ENCODE data around the gene C2orf80.
"Not testable (repeated sequence)": the region's sequence is repeated elsewhere in the genome, so short reads cannot be mapped to it uniquely, and the experiment has no call there.

The C2orf80 gene

GRCh38 chr2:208130712-208131110 is 59.1 kb downstream of the C2orf80 start:
- Histone ChIP-seq H3K27me3 (ENCODE audit: control insufficient read depth, insufficient read depth, low read length) (no peaks in the 10 kb centered on the region), H3K9me3 (ENCODE audit: control insufficient read depth, insufficient read depth, low read depth, low read length) (no peaks in the 10 kb centered on the region), H3K36me3 (ENCODE audit: control insufficient read depth, insufficient read depth, low read length) (no peaks in the 10 kb centered on the region), H3K27ac (ENCODE audit: low read depth, low read length) (no peak overlapping the region), H3K4me3 (ENCODE audit: low read depth, low read length) (no peak overlapping the region), H3K4me1 (ENCODE audit: control insufficient read depth, insufficient read depth, low read length) (no peaks in the 10 kb centered on the region), H3K9ac (ENCODE audit: low read length) (no peak overlapping the region)

DNA sequence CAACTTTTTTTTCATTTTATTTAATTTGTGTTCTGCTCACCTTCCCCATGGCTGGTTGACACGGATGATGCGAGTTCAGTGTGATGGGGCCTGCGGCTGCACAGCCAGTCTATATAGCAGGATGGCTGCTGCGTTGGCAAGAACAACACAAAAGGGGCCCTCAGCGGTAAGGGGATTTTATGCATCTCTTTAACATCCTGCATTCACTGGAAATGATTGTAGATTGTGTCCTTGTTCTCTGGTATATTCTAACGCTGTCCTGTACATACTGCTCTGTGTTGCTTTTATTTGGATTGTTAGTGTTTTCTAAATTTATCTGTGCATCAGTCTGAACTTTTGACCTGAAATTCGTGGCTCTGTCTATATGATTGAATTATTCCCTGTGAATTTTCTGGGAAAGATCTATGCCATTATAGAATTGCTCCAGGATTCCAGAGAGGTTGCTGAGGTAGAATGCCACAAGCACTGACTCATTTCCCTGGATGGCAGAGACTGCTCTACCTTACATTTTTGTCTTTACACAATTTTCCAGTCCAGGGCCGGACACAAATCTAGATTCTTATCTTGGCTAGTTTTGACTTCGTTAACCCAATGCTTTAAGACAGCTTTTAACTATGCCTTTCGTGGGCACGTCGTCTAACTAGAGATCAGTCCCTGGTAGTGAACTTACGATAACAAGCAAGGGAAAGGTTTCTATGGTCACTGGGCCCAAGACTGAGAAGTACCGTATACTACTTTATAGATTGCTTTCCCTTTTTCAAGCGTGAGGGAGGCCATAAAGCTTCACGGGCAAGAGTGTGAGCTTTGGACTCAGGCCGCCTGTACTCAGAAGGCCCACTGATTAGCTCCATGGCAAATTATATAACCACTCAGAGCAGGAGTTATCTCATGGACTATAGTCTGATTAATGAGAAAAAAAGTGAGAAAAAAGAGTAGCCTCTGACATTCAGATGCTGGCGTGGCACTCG is 59.8 kb downstream of the C2orf80 start, which contains the start of gene CRYGC:
TSS of gene CRYGC (minus strand) at position 85 of the 968 bp plus-strand sequence. CDS start at position 49, 36 bp downstream.
- Histone ChIP-seq H3K27ac (ENCODE audit: low read depth, low read length) (no peak within 1 kb of the TSS), H3K4me3 (ENCODE audit: low read depth, low read length) (no peak within 1 kb of the TSS), H3K9ac (ENCODE audit: low read length) (no peak within 1 kb of the TSS)

GRCh38 chr2:208128136-208128535 is 61.7 kb downstream of the C2orf80 start:
- Histone ChIP-seq H3K36me3 (ENCODE audit: control insufficient read depth, insufficient read depth, low read length) (no peaks in the 10 kb centered on the region), H3K27me3 (ENCODE audit: control insufficient read depth, insufficient read depth, low read length) (no peaks in the 10 kb centered on the region), H3K9me3 (ENCODE audit: control insufficient read depth, insufficient read depth, low read depth, low read length) (no peaks in the 10 kb centered on the region), H3K4me1 (ENCODE audit: control insufficient read depth, insufficient read depth, low read length) (no peaks in the 10 kb centered on the region), H3K4me3 (ENCODE audit: low read depth, low read length) (no peak overlapping the region), H3K9ac (ENCODE audit: low read length) (no peak overlapping the region), H3K27ac (ENCODE audit: low read depth, low read length) (no peak overlapping the region)

More for the DNA sequence above, 59.8 kb downstream of the C2orf80 start, which contains the start of gene CRYGC:
- H3K27me3 ChIP-seq (ENCODE audit: control insufficient read depth, insufficient read depth, low read length) = no peaks in the 10 kb centered on the region
- no peaks in the 10 kb centered on the region for H3K36me3 ChIP-seq (ENCODE audit: control insufficient read depth, insufficient read depth, low read length)
- no peaks in the 10 kb centered on the region for H3K4me1 ChIP-seq (ENCODE audit: control insufficient read depth, insufficient read depth, low read length)
- no peaks in the 10 kb centered on the region for H3K9me3 ChIP-seq (ENCODE audit: control insufficient read depth, insufficient read depth, low read depth, low read length)

- Histone ChIP-seq H3K4me3 (ENCODE audit: low read depth, low read length) (no peak overlapping the region), H3K27ac (ENCODE audit: low read depth, low read length) (no peak overlapping the region), H3K36me3 (ENCODE audit: control insufficient read depth, insufficient read depth, low read length) (no peaks in the 10 kb centered on the region), H3K9me3 (ENCODE audit: control insufficient read depth, insufficient read depth, low read depth, low read length) (no peaks in the 10 kb centered on the region), H3K4me1 (ENCODE audit: control insufficient read depth, insufficient read depth, low read length) (no peaks in the 10 kb centered on the region), H3K27me3 (ENCODE audit: control insufficient read depth, insufficient read depth, low read length) (no peaks in the 10 kb centered on the region), H3K9ac (ENCODE audit: low read length) (no peak overlapping the region)
Measured at GRCh38 chr2:208127090-208127489, 62.7 kb downstream of the C2orf80 start.

GRCh38 chr2:208125251-208125650 is 64.6 kb downstream of the C2orf80 start:
- Histone ChIP-seq H3K27ac (ENCODE audit: low read depth, low read length) (no peak overlapping the region), H3K27me3 (ENCODE audit: control insufficient read depth, insufficient read depth, low read length) (no peaks in the 10 kb centered on the region), H3K4me1 (ENCODE audit: control insufficient read depth, insufficient read depth, low read length) (no peaks in the 10 kb centered on the region), H3K4me3 (ENCODE audit: low read depth, low read length) (no peak overlapping the region), H3K9ac (ENCODE audit: low read length) (no peak overlapping the region), H3K9me3 (ENCODE audit: control insufficient read depth, insufficient read depth, low read depth, low read length) (no peaks in the 10 kb centered on the region), H3K36me3 (ENCODE audit: control insufficient read depth, insufficient read depth, low read length) (no peaks in the 10 kb centered on the region)

GRCh38 chr2:208124013-208124715 is 65.7 kb downstream of the C2orf80 start, which contains the start of gene CRYGD:
Gene CRYGD, minus strand, starts transcription at chr2:208124524. Its CDS starts 51 bp downstream, at chr2:208124473.
- H3K9ac ChIP-seq (ENCODE audit: low read length); H3K9me3 ChIP-seq (ENCODE audit: control insufficient read depth, insufficient read depth, low read depth, low read length); H3K27ac ChIP-seq (ENCODE audit: low read depth, low read length); H3K4me1 ChIP-seq (ENCODE audit: control insufficient read depth, insufficient read depth, low read length); H3K27me3 ChIP-seq (ENCODE audit: control insufficient read depth, insufficient read depth, low read length); H3K36me3 ChIP-seq (ENCODE audit: control insufficient read depth, insufficient read depth, low read length): not testable (repeated sequence)
- peak within 1 kb of the TSS; percentile 38; the same call in 1 of the 2 replicates for H3K4me3 ChIP-seq (ENCODE audit: low read depth, low read length)

DNA sequence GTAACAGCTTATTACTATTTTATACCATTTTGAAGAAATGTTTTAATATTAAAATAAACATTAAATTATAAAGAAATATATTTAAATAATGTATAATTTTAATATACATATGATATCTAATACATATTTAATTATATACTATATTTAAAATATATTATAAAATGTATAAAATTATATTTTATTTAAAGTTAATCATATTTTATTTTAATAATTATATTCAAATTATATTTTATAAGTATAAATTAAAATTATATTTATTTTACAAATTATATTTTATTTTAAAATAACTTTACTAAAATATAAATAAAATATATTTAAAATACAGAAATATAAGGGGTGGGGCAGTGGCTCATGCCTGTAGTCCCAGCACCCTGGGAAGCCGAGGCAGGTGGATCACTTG is 67.6 kb downstream of the C2orf80 start:
- Histone ChIP-seq H3K27ac (ENCODE audit: low read depth, low read length) (no peak overlapping the region), H3K9ac (ENCODE audit: low read length) (no peak overlapping the region), H3K27me3 (ENCODE audit: control insufficient read depth, insufficient read depth, low read length) (no peaks in the 10 kb centered on the region), H3K36me3 (ENCODE audit: control insufficient read depth, insufficient read depth, low read length) (no peaks in the 10 kb centered on the region), H3K9me3 (ENCODE audit: control insufficient read depth, insufficient read depth, low read depth, low read length) (no peaks in the 10 kb centered on the region), H3K4me3 (ENCODE audit: low read depth, low read length) (no peak overlapping the region), H3K4me1 (ENCODE audit: control insufficient read depth, insufficient read depth, low read length) (no peaks in the 10 kb centered on the region)

- no peaks in the 10 kb centered on the region for H3K36me3 ChIP-seq (ENCODE audit: control insufficient read depth, insufficient read depth, low read length)
- no peak overlapping the region for H3K4me3 ChIP-seq (ENCODE audit: low read depth, low read length)
- H3K9me3 ChIP-seq (ENCODE audit: control insufficient read depth, insufficient read depth, low read depth, low read length) = no peaks in the 10 kb centered on the region
- H3K9ac ChIP-seq (ENCODE audit: low read length) = no peak overlapping the region
- no peak overlapping the region for H3K27ac ChIP-seq (ENCODE audit: low read depth, low read length)
- H3K4me1 ChIP-seq (ENCODE audit: control insufficient read depth, insufficient read depth, low read length) = no peaks in the 10 kb centered on the region
- no peaks in the 10 kb centered on the region for H3K27me3 ChIP-seq (ENCODE audit: control insufficient read depth, insufficient read depth, low read length)
Measured at GRCh38 chr2:208118918-208119317, 70.9 kb downstream of the C2orf80 start.

DNA sequence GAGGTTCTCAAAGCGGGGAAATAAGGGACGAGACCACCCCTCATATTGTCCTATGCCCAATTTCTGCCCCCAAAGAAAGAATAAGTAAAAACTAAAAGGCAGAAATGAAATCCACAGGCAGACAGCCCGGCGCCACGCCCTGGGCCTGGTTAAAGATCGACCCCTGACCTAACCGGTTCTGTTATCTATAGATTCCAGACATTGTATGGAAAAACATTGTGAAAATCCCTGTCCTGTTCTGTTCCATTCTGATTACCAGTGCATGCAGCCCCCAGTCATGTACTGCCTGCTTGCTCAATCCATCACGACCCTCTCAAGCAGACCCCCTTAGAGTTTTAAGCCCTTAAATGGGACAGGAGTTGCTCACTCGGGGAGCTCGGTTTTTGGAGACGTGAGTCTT is 72.4 kb downstream of the C2orf80 start:
- H3K4me3 ChIP-seq (ENCODE audit: low read depth, low read length); H3K9ac ChIP-seq (ENCODE audit: low read length); H3K27me3 ChIP-seq (ENCODE audit: control insufficient read depth, insufficient read depth, low read length); H3K36me3 ChIP-seq (ENCODE audit: control insufficient read depth, insufficient read depth, low read length); H3K9me3 ChIP-seq (ENCODE audit: control insufficient read depth, insufficient read depth, low read depth, low read length); H3K27ac ChIP-seq (ENCODE audit: low read depth, low read length): not testable (repeated sequence)
- H3K4me1 ChIP-seq (ENCODE audit: control insufficient read depth, insufficient read depth, low read length) = peaks cover 11% of the 10 kb centered on the region

All from HUES6 (cell line).